ENCODE data around the gene NR2F2.
"Not testable (repeated sequence)": the region's sequence is repeated elsewhere in the genome, so short reads cannot be mapped to it uniquely, and the experiment has no call there.

Gene NR2F2

DNA sequence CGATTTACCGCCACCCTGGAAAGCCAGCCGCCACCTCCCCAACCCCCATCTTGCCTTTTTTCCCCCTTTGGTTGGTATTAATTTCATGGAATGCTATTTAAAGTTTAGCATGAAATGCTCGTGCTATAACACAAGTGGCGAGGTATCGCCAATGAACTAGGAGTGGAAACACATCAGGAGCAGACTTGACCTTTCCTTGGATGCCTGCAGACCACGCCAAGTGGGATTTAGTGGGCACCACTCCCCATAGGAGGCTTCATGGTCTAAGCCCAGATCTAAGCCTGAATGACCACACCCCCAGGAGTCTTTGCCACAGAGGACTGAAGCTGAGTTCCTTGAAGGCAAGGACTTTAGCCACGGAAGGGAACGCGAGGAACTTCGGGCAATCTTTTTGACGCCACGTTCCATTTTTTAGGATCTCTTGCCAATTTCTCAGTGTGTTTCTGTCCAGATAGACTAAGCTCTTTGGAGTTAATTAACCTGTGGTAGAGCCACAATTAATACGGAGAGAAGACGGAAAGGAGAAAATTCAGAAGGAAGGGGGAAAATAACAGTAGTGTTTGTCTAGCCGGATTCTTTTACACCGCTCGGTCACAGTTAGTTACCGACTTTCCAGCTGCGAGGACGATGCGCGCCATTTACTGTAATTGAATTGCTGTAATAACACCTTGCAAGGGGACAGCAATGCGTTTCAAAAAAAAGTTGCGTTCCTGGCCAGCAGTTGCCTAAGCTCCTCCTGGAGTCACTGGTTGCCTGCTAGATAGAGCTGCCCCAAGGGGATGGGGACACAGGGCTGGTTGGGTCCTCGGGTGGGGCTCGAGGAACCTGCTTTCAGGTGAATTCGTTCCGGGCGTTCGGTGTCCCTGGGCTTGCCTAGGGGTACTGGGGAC lies 37.1 kb downstream of the NR2F2 start:
- no peaks in the 10 kb centered on the region for H3K9me3 ChIP-seq (ENCODE audit: control insufficient read depth, insufficient read depth, low read depth, low read length)
- no peak overlapping the region for H3K9ac ChIP-seq (ENCODE audit: low read length)
- peaks cover 50% of the 10 kb centered on the region for H3K4me1 ChIP-seq (ENCODE audit: control insufficient read depth, insufficient read depth, low read length)
- H3K4me3 ChIP-seq (ENCODE audit: low read depth, low read length): peak overlapping the region; percentile 15; the same call in 1 of the 2 replicates
- no peak overlapping the region for H3K27ac ChIP-seq (ENCODE audit: low read depth, low read length)
- peaks cover 100% of the 10 kb centered on the region for H3K27me3 ChIP-seq (ENCODE audit: control insufficient read depth, insufficient read depth, low read length)
- no peaks in the 10 kb centered on the region for H3K36me3 ChIP-seq (ENCODE audit: control insufficient read depth, insufficient read depth, low read length)

DNA sequence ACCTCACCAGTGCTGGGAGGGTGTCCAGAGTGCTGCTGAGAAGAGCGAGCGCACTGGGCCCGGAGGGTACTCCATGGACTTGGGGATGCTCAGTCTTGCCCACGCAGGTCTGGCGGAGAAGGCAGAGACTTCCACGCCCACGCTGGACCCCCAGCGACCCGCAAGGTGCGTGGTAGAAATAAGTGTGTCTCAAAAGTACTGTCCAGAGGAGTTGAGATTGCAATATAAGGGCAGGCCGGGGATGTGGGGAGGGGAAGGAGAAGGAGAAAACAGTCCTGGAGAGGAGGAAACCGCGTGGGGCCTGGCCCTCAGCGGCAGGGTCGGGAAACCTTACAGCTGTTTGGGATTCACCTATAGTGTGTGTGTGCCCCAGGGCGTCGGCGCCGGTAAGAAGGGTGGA lies 38.9 kb downstream of the NR2F2 start:
- no peak overlapping the region for H3K4me3 ChIP-seq (ENCODE audit: low read depth, low read length)
- no peak overlapping the region for H3K27ac ChIP-seq (ENCODE audit: low read depth, low read length)
- H3K27me3 ChIP-seq (ENCODE audit: control insufficient read depth, insufficient read depth, low read length): peaks cover 100% of the 10 kb centered on the region
- H3K36me3 ChIP-seq (ENCODE audit: control insufficient read depth, insufficient read depth, low read length): no peaks in the 10 kb centered on the region
- H3K4me1 ChIP-seq (ENCODE audit: control insufficient read depth, insufficient read depth, low read length): peaks cover 38% of the 10 kb centered on the region
- H3K9me3 ChIP-seq (ENCODE audit: control insufficient read depth, insufficient read depth, low read depth, low read length): no peaks in the 10 kb centered on the region
- no peak overlapping the region for H3K9ac ChIP-seq (ENCODE audit: low read length)

DNA sequence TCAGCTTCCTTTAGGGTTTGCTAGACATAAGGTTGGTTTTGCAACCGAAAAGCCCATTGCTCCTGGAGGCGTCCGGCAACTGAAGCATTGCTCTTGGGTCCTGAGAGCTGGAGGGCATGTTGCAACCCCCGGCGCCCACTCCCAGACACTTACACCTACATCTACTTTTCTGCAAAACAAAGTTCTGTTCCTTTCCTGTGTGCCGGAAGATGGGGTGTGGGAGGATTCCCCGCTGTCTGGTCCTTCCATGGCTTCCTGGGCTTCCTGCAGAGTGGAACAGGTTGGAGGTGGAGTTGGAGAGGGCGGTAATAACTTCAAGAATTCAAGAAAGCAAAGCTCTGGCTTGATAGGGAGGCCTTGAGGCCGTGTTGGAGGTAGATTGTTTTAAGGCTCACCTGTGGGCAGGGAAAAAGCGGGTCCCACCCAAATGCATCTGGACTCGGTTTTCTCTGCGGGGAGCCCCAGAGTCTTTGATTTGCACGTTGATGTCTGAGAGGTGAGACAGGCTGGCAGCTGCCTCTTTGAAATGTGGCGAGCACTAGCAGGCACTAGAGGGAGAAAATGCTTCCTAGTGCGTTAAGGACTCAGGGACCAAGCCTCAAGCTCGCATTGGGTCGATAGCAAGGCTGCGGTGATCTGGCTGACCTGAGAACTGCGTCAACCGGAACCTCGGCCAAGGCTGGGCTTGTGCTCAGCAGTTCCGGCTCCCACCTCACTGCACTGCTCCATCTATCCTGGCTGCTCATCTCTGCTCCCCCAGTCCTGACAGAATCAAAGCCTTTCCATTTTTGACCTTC lies 39.5 kb downstream of the NR2F2 start:
- no peaks in the 10 kb centered on the region for H3K9me3 ChIP-seq (ENCODE audit: control insufficient read depth, insufficient read depth, low read depth, low read length)
- H3K36me3 ChIP-seq (ENCODE audit: control insufficient read depth, insufficient read depth, low read length): no peaks in the 10 kb centered on the region
- H3K4me3 ChIP-seq (ENCODE audit: low read depth, low read length): no peak overlapping the region
- H3K27ac ChIP-seq (ENCODE audit: low read depth, low read length): no peak overlapping the region
- peaks cover 38% of the 10 kb centered on the region for H3K4me1 ChIP-seq (ENCODE audit: control insufficient read depth, insufficient read depth, low read length)
- peaks cover 100% of the 10 kb centered on the region for H3K27me3 ChIP-seq (ENCODE audit: control insufficient read depth, insufficient read depth, low read length)
- no peak overlapping the region for H3K9ac ChIP-seq (ENCODE audit: low read length)

DNA sequence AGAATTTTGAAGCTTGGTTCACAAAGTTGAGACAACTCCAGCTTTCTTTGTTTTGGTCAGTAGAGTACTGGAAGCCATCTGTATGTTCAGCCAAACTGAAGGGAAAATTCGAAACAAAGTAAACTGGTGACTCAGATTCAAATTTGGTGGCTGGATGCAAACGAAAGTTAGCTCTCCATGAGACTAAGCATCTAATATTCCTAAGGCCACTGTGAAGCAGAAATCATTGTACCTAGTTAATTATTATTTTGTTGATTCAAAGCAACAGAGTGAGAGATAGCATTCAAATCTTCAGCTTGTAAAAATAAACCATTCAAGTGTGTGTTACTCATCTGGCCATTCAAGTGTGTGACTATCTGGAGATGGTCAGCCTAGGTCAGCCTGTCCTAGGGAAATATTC lies 42.1 kb downstream of the NR2F2 start:
- no peak overlapping the region for H3K4me3 ChIP-seq (ENCODE audit: low read depth, low read length)
- no peaks in the 10 kb centered on the region for H3K9me3 ChIP-seq (ENCODE audit: control insufficient read depth, insufficient read depth, low read depth, low read length)
- peaks cover 20% of the 10 kb centered on the region for H3K4me1 ChIP-seq (ENCODE audit: control insufficient read depth, insufficient read depth, low read length)
- H3K9ac ChIP-seq (ENCODE audit: low read length): no peak overlapping the region
- H3K27ac ChIP-seq (ENCODE audit: low read depth, low read length): no peak overlapping the region
- H3K36me3 ChIP-seq (ENCODE audit: control insufficient read depth, insufficient read depth, low read length): no peaks in the 10 kb centered on the region
- peaks cover 99% of the 10 kb centered on the region for H3K27me3 ChIP-seq (ENCODE audit: control insufficient read depth, insufficient read depth, low read length)

DNA sequence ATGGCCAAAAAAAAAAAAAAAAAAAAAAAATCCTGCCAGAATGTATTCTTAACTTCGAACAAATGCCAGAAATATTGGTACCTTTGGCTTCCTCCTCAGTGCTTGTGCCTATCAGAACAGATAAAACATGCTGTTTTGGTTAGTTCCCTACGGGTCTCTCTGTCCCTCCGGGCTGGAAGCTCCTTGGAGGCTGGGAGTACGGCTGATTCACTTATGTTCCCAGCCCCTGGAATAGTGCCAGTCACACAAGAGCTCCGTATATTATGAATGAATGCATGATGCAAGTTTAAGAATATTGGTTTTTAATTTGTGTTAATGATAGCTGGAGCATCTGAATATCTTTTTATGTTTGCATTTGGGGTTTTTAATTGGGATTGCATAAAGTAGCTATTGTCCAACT lies 44.0 kb downstream of the NR2F2 start:
- no peak overlapping the region for H3K9ac ChIP-seq (ENCODE audit: low read length)
- no peaks in the 10 kb centered on the region for H3K36me3 ChIP-seq (ENCODE audit: control insufficient read depth, insufficient read depth, low read length)
- no peak overlapping the region for H3K4me3 ChIP-seq (ENCODE audit: low read depth, low read length)
- no peak overlapping the region for H3K27ac ChIP-seq (ENCODE audit: low read depth, low read length)
- peaks cover 12% of the 10 kb centered on the region for H3K4me1 ChIP-seq (ENCODE audit: control insufficient read depth, insufficient read depth, low read length)
- H3K27me3 ChIP-seq (ENCODE audit: control insufficient read depth, insufficient read depth, low read length): peaks cover 87% of the 10 kb centered on the region
- H3K9me3 ChIP-seq (ENCODE audit: control insufficient read depth, insufficient read depth, low read depth, low read length): no peaks in the 10 kb centered on the region

DNA sequence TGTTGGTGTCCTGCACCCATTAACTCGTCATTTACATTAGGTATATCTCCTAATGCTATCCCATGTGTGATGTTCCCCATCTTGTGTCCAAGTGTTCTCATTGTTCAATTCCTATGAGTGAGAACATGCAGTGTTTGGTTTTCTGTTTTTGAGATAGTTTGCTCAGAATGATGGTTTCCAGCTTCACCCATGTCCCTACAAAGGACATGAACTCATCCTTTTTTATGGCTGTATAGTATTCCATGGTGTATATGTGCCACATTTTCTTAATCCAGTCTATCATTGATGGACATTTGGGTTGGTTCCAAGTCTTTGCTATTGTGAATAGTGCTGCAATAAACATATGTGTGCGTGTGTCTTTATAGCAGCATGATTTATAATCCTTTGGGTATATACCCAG lies 49.1 kb downstream of the NR2F2 start:
- H3K9me3 ChIP-seq (ENCODE audit: control insufficient read depth, insufficient read depth, low read depth, low read length); H3K4me3 ChIP-seq (ENCODE audit: low read depth, low read length); H3K9ac ChIP-seq (ENCODE audit: low read length); H3K36me3 ChIP-seq (ENCODE audit: control insufficient read depth, insufficient read depth, low read length); H3K27ac ChIP-seq (ENCODE audit: low read depth, low read length); H3K4me1 ChIP-seq (ENCODE audit: control insufficient read depth, insufficient read depth, low read length): not testable (repeated sequence)
- H3K27me3 ChIP-seq (ENCODE audit: control insufficient read depth, insufficient read depth, low read length): peaks cover 49% of the 10 kb centered on the region

DNA sequence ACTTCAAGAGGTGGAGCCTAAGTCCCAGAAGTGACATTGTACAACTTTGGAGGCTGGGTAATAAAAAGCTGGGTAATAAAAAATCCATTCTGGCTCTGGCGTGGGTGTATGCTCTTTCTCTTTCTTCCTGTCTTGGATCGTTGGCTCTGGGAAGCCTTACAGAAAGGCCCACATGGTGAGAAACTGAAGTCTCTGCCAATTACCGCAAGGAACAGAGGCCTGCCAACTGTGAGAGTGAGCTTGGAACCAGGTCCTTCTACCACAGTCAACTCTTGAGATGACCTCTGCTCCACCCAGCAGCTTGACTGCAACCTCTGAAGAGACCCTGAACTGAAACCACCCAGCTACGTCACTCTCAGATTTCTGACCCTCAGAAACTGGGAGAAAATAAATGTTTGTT lies 51.0 kb downstream of the NR2F2 start:
- Histone ChIP-seq H3K36me3 (ENCODE audit: control insufficient read depth, insufficient read depth, low read length) (no peaks in the 10 kb centered on the region), H3K27ac (ENCODE audit: low read depth, low read length) (no peak overlapping the region), H3K4me1 (ENCODE audit: control insufficient read depth, insufficient read depth, low read length) (no peaks in the 10 kb centered on the region), H3K9me3 (ENCODE audit: control insufficient read depth, insufficient read depth, low read depth, low read length) (0 out of 2 replicates have a peak, but pooled peaks cover 5% of the 10 kb centered on the region), H3K9ac (ENCODE audit: low read length) (no peak overlapping the region), H3K27me3 (ENCODE audit: control insufficient read depth, insufficient read depth, low read length) (peaks cover 34% of the 10 kb centered on the region), H3K4me3 (ENCODE audit: low read depth, low read length) (no peak overlapping the region)

DNA sequence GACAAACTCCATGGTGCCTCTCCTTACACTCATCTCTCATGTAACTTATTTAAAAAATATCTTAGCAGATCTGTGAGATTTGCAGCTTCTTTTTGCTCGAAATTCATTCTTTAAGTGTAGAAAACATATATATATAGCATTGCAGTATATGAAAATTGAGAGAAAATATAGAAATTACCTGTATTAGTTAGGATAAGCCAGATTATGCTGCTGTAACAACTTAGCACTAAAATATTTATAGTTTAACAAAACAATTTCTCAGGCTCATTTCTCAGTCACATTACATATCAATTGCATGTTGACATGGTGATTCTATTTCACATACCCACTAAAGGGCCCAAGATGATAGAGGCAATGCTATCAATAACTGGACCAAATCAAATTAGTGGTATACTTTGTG lies 54.7 kb downstream of the NR2F2 start:
- Histone ChIP-seq H3K9me3 (ENCODE audit: control insufficient read depth, insufficient read depth, low read depth, low read length) (0 out of 2 replicates have a peak, but pooled peaks cover 5% of the 10 kb centered on the region), H3K27ac (ENCODE audit: low read depth, low read length) (no peak overlapping the region), H3K36me3 (ENCODE audit: control insufficient read depth, insufficient read depth, low read length) (no peaks in the 10 kb centered on the region), H3K9ac (ENCODE audit: low read length) (no peak overlapping the region), H3K27me3 (ENCODE audit: control insufficient read depth, insufficient read depth, low read length) (peaks cover 38% of the 10 kb centered on the region), H3K4me1 (ENCODE audit: control insufficient read depth, insufficient read depth, low read length) (no peaks in the 10 kb centered on the region), H3K4me3 (ENCODE audit: low read depth, low read length) (no peak overlapping the region)

DNA sequence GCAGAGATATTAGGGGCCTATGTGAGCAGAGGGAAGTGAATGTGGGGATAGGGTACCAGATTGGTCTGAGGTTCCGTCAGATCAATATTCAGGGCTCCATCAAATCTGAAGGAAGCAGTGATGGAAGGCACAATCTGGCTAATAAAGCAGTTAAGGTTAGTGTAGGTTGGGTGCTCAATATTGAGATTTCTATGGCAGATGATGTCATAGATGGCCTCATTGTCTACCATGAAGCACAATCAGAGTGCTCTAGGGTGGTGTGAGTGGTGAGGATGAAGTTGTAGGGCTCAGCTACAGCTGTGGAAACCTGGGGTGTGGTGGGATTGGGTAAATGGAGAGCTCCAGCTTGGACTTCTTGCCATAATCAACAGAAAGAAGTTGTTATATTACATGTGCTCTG lies 58.2 kb downstream of the NR2F2 start:
- H3K27me3 ChIP-seq (ENCODE audit: control insufficient read depth, insufficient read depth, low read length): peaks cover 59% of the 10 kb centered on the region

More for the DNA sequence above, 58.2 kb downstream of the NR2F2 start:
- Histone ChIP-seq H3K4me3 (ENCODE audit: low read depth, low read length) (no peak overlapping the region), H3K27ac (ENCODE audit: low read depth, low read length) (no peak overlapping the region), H3K9me3 (ENCODE audit: control insufficient read depth, insufficient read depth, low read depth, low read length) (0 out of 2 replicates have a peak, but pooled peaks cover 5% of the 10 kb centered on the region), H3K4me1 (ENCODE audit: control insufficient read depth, insufficient read depth, low read length) (peaks cover 13% of the 10 kb centered on the region), H3K9ac (ENCODE audit: low read length) (no peak overlapping the region), H3K36me3 (ENCODE audit: control insufficient read depth, insufficient read depth, low read length) (no peaks in the 10 kb centered on the region)
